GM21423 (cell line): ENCODE measurements around the gene ZBTB7B.

ENCODE experiments used
- ATAC-seq: cut with Tn5 transposase; IDR thresholded peaks from one replicate; pipeline ENCODE4 v1.9.1; 2021; ENCODE audit warnings: mild to moderate bottlenecking, moderate library complexity; ENCODE audit not compliant: unreplicated experiment

ZBTB7B gene

GRCh38 chr1:155002464-155003226 is at the start of gene ZBTB7B:
Gene ZBTB7B (plus strand): TSS chr1:155002802. CDS start chr1:155014661, 11,859 bp downstream.
- peak; percentile 6 for ATAC-seq

GRCh38 chr1:154953611-154954038 is 49.0 kb upstream of the ZBTB7B start:
- ATAC-seq, result no peak

DNA sequence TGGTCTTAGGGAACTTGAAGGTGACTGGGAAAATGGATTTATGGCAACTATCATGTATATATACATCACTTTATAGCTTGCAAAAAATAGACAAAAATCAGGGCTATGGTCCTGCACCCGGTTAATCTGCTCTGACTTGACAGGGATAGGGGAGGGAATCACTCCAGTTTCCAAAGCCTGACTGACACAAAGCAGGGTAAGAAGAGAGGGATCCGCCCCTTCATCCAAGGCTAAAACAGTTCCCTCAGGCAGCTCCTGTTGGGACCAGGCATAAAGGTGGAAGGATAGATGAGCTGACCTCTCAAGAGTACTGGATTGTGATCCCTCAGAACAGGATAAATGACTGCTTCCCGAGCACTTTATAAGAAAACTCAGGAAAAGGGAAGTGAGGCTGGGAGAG is 48.1 kb upstream of the ZBTB7B start:
- ATAC-seq, result no peak

DNA sequence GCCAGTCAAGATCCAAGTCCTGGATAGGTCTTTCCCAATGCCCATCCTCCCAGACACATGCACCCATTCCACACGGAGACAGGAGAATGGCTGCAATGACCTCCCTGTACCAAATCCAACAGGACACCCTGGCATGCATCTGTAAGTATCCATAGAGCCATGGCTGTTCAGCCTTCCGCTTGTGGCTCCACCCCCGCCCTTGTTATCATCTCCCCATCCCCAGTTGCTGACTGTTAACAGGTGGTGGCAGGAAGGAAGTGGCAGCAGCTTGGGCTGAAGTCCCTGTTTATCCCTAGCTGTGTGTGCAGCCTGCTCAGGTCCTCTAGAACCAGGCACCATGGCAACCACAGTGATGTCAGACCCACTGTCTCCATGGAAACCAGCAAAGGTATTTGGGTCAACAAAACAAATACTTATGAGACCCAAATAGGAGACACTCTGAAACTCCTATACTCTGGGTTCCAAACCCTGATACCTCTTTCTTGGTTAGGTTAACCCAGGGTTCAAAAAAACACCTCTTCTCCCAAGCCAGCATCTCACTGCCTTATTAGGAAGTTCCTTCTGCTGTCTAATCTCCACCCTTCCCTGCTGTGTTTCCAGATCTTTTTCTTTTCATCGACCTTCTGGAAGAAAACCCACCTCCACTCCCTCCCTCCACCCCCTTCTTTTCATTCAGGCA is 47.4 kb upstream of the ZBTB7B start:
- ATAC-seq, result peak; percentile 40

GRCh38 chr1:154955718-154956543 is 46.7 kb upstream of the ZBTB7B start, which contains the start of gene PBXIP1:
Gene PBXIP1 (minus strand): TSS chr1:154956099. CDS start chr1:154953721, 2,378 bp downstream.
- ATAC-seq, result peak; percentile 58

DNA sequence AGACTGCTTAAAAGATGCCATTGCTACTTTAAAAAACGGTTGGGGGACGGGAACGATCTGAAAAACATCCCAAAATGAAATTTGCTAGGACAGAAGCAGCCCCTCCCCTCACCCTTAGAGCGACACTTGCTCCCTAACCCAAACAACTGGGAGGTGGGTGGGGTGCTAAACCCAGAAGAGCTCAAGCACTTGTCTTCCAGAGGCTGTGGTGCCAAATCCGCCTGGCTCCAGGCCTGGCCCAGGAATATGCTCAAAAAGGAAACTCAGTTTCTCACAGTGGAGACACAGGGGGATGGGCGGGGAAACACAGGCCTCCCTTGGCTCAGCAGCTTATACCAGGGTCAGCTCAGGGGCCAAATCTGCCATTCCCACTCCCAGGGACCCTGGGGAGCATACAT is 46.1 kb upstream of the ZBTB7B start:
- no peak for ATAC-seq

DNA sequence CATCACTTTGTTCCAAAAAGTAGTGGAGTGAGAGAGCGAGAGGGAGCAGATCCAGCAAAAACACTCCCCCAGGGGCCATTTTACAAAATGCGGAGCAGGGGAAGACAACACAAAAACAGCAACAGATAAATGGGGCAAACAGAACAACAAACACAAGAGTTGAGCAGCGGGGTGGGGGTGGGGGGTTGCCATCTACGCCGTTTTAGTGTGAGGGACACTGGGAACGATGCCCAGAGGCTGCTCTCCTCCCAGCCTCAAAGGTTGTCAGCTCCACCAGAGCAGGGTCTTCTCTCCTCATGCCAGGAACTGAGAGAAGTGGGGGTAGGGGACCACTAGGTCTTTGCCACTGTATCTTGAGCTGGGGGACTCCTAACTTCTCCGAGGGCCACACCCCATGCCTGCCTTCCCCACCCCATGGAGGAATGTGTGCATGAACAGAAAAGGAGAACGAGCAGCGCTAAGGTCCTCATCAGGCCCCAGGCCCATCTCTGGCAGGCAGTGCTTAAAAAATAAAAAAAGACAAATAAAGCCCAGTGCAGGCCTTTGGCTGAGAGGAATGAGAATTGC is 45.4 kb upstream of the ZBTB7B start:
- ATAC-seq, result no peak

DNA sequence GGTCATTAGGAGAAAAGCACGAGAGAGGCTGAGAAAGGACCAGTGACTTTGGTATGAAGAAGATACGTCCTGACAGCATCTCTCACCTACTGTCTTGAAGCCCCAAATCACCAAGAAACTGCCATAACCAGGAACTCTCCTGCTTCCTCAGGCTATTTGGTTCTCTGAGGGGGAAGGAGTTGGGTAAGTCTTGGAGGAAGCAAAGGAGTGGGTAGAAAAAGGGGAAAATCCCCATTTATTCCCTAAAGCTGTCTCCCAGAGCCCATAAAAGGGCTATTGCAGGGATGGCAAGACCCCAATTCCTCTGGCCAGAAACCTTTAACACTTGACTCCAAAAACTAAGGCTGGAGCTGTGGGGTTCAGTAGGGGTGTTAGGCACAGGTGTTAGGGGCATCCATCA is 44.6 kb upstream of the ZBTB7B start:
- no peak for ATAC-seq

DNA sequence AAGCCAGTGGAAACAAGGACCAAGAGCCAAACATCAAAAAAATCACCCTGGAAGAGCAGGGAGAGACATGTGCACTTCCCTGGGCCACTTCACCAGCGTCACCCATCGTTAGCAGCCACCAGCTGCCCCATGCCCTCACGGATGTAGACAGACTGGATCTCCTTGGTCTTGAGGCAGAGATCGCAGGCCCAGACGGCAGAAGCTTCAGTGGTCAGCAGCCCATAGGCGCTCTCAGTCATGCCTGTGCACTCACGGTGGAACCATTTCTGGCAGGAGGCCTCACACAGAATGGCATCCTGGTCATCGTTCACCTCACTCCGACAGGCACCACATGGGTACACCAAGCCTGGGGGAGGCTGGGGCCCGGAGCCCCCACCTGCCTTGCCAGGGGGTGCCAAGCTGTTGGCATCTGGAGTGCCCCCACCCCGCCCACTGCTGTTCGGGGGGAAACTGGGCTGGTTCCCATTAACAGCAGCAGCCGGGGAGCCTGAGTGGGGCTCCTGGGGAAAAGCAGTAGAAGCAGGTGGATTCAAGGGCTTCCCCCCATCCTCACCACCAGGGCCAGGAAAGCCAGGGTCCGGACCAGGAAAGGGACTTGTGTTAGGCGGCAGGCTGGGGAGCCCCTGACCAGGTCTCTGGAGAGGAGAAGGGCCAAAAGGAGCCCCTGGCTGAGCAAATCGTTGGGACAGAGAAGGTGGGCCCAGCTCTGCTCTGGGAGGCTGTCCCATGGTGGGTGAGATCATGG is 43.7 kb upstream of the ZBTB7B start:
- ATAC-seq, result no peak

DNA sequence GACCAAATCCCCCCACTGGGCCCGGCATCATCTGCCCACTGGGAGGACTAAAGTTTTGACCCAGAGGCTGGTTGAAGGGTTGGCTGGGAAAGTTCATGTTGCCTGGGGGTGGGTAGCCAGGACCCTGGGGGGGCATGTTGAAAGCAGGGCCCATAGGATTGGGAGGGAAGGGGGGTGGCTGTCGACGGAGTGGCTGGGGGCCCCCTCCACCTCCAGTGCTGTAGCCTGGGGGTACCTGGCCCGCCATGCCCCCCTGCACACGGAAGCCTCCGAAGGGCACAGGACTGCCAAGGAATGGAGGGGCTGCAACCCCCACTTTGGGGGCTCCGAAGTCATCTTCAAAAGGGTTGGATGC is 43.2 kb upstream of the ZBTB7B start:
- no peak for ATAC-seq

DNA sequence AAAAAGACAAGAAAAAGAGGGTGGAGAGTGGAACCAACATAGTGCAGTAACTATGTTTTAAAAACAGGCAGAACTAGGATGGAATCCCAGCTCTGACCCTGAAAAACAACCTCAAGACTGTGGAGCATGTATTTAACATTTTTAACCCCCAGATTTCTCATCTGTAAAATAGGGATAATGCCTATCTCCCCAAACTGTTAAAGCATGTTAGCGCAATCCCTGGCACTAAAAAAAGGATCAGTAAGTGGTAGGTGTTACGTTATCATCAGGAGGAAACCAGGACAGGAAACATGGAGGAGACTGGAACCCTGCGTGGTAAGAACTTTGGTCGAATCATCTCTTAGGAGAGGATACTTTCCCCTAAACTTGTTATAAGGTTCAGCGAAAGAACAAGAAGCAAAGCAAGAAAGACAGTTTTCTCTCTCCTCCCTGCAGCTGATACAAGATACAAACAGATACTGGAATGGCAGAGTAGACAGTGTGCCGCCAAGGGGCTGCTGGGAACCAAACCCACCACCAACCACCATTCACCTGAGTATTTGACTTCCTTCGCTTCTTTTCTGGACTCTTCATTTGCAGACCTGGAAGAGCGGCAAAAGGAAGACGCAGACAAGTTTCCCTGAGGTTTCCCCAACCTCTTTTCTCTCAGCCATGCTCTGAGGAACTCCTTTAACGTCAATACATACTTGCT is 42.0 kb upstream of the ZBTB7B start:
- ATAC-seq, result no peak

DNA sequence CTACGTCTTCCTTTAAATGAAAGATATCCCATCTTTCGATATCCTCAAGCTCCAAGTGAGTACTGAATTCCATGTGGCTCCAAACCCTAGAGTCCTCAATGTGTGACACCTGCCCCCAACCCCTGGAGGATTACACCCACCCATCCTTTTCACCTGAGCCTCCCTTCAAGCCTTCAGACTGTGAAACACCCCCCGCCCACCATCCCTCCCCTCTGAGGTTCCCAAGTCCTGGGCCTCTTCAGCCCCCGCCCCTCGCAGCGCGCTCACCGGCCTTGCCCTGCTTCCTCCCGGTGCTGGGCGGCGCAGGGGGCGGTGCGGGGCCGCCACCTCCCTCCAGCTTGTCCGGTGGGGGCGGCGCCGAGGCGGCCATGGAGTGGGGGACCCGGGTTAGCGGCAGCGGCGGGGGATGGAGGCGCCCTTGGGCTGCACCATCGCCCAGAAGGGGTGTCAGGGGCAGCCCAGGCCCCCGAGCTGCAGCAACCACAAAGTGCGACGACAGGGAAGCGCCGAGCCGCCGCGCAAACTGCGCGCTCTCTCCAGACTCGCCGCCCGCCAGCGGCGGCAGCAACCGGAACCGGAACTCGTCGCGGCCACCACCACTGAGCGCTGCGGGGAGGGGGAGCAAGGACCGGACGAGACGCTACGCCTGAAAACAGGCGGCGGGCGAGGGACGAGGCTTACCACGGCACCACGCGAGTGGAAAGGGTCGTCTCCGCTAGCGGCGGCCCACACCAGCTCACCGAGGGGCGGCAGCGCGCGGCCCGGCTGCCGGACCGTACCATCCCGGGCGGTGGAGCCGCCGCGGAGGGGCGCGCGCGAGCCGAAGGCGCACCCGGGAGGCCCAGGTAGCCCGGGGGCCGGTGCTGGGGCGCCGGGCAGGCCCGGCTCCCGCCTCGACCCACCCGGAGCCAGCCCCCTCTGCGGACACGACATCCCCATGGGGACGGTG is 41.1 kb upstream of the ZBTB7B start, which contains the start of gene PYGO2:
TSS of gene PYGO2 (minus strand) at position 576 of the 949 bp plus-strand sequence. CDS start at position 370, 206 bp downstream.
- ATAC-seq, result peak; percentile 67

GRCh38 chr1:154962156-154962749 is 40.3 kb upstream of the ZBTB7B start:
- no peak for ATAC-seq

GRCh38 chr1:154962795-154963330 is 39.7 kb upstream of the ZBTB7B start:
- no peak for ATAC-seq

- no peak for ATAC-seq
Observed at GRCh38 chr1:154963643-154964042, 39.0 kb upstream of the ZBTB7B start.

DNA sequence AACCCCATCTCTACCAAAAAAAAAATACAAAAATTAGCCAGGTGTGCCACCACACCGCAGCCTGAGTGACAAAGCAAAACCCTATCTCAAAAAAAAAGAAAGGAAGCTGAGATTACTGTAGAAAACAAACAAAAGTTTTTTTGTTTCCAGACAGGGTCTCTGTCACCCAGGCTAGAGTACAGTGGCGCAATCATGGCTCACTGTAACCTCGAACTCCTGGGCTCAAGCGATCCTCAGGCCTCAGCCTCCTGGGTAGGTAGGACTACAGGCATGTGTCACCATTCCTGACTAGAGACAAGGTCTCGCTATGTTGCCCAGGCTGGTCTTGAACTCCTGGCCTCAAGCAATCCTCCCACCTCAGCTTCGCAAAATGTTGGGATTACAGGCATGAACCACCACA is 38.2 kb upstream of the ZBTB7B start:
- ATAC-seq, result no peak

- no peak for ATAC-seq
Observed at GRCh38 chr1:154966111-154966510, 36.5 kb upstream of the ZBTB7B start.
